A549 (cell line): ENCODE data around the gene PPP2R5A. TPM values are rescaled to one million over a fixed set of nuclear protein-coding genes. Genes with fewer than 3 reads are reported as not detected.

Source experiments
- ATAC-seq, 2 experiments: fragments of 200-7000 bp in 1 of 2; fragments of >200 bp in 1 of 2; cut with Nextera tagmentation in 1 of 2; cut with Tn5 transposase in 1 of 2; 3 replicates each; pipeline versions ENCODE4 v1.8.0 to v1.9.1; 2018 to 2020; ENCODE audit warnings: mild to moderate bottlenecking in 1 of 2, moderate library complexity in 1 of 2
- CTCF ChIA-PET: fragments of 300-600 bp; sonication (Branson Sonifier 250); formaldehyde crosslinking; extraction: SDS; loops from one replicate; lab custom pipeline; 2021; ENCODE audit warnings: antibody characterized with exemption, inconsistent platforms; lab: Yijun Ruan, JAX
- POLR2A ChIA-PET: fragments of 350-600 bp; formaldehyde crosslinking; extraction: SDS; loops from one replicate; lab custom pipeline; 2021; ENCODE audit warnings: antibody characterized with exemption, inconsistent platforms; lab: Yijun Ruan, JAX
- DNase-seq, 2 experiments: peaks; one replicate each; pipeline versions ENCODE4 v3.0.0 to v3.0.0-alpha.2; 2011 to 2016; ENCODE audit warnings: low read depth in 1 of 2, low spot score in 1 of 2
- FAIRE-seq: peaks from 2 replicates; lab custom pipeline; 2011; peaks lifted over from hg19 to GRCh38; lab: Jason Lieb, UNC
- H3K27ac ChIP-seq, 2 experiments: fragments of >200 bp; sonication (Bioruptor Twin); formaldehyde crosslinking; 3 replicates each; pipeline ENCODE4 v1.5.1; 2016 to 2017
- H3K4me1 ChIP-seq: fragments of >200 bp; sonication (Bioruptor Twin); formaldehyde crosslinking; 3 replicates; pipeline ENCODE4 v1.6.1; 2016
- H3K4me2 ChIP-seq: fragments of >200 bp; sonication (Bioruptor Twin); formaldehyde crosslinking; 3 replicates; pipeline ENCODE4 v1.6.1; 2016
- H3K4me3 ChIP-seq: fragments of >200 bp; sonication (Bioruptor Twin); formaldehyde crosslinking; 3 replicates; pipeline ENCODE4 v1.5.1; 2016
- H3K9me3 ChIP-seq: fragments of >200 bp; sonication (Bioruptor Twin); formaldehyde crosslinking; 3 replicates; pipeline ENCODE4 v1.6.1; 2016
- BCL3 ChIP-seq: fragments of >200 bp; sonication (Bioruptor Twin); formaldehyde crosslinking; IDR thresholded peaks from 3 replicates; pipeline ENCODE4 v1.6.1; 2016
- CEBPB ChIP-seq, 2 experiments: fragments of >200 bp in 1 of 2; sonication (Bioruptor Twin) in 1 of 2; formaldehyde crosslinking in 1 of 2; IDR thresholded peaks; 2 replicates each; pipeline ENCODE4 v1.6.1; 2012 to 2016
- CHD2 ChIP-seq: fragments of 150-350 bp; IDR thresholded peaks from 2 replicates; pipeline ENCODE4 v1.6.1; 2014; ENCODE audit warnings: low read length; ENCODE audit not compliant: partially characterized antibody
- CTCF ChIP-seq: fragments of >200 bp; sonication (Bioruptor Twin); formaldehyde crosslinking; IDR thresholded peaks from 3 replicates; pipeline ENCODE4 v1.5.1; 2016
- E2F6 ChIP-seq: IDR thresholded peaks from 2 replicates; pipeline ENCODE4 v1.6.1; 2012; ENCODE audit warnings: low read depth, borderline replicate concordance
- FOSB ChIP-seq: fragments of 250-450 bp; sonication (Bioruptor Pico); IDR thresholded peaks from 2 replicates; pipeline ENCODE4 v1.5.0; 2020; ENCODE audit warnings: mild to moderate bottlenecking, moderate library complexity
- HDAC2 ChIP-seq: fragments of 200-600 bp; sonication (generic); IDR thresholded peaks from 2 replicates; pipeline ENCODE4 v1.6.1; 2016
- HMGXB4 ChIP-seq: fragments of 250-450 bp; sonication (Bioruptor Pico); IDR thresholded peaks from 2 replicates; pipeline ENCODE4 v1.5.0; 2021; ENCODE audit warnings: mild to moderate bottlenecking, moderate library complexity, borderline replicate concordance
- HOXB13 ChIP-seq: fragments of 250-450 bp; sonication (Bioruptor Pico); IDR thresholded peaks from 2 replicates; pipeline ENCODE4 v1.5.0; 2020; ENCODE audit warnings: low read depth, mild to moderate bottlenecking, moderate library complexity
- HOXB5 ChIP-seq: fragments of 250-450 bp; sonication (Bioruptor Pico); IDR thresholded peaks from 2 replicates; pipeline ENCODE4 v1.5.0; 2020; ENCODE audit warnings: mild to moderate bottlenecking, moderate library complexity
- JUN ChIP-seq, 2 experiments: fragments of >200 bp; sonication (Bioruptor Twin); formaldehyde crosslinking; IDR thresholded peaks; 2 replicates in 1 of 2; 3 replicates in 1 of 2; pipeline ENCODE4 v1.6.1; 2016 to 2017
- KDM5A ChIP-seq: fragments of 200-600 bp; sonication (generic); IDR thresholded peaks from 2 replicates; pipeline ENCODE4 v1.6.1; 2016; ENCODE audit warnings: antibody characterized with exemption, mild to moderate bottlenecking
- MAZ ChIP-seq: fragments of 150-350 bp; IDR thresholded peaks from 2 replicates; pipeline ENCODE4 v1.6.1; 2014; ENCODE audit warnings: antibody characterized with exemption, low read depth, low read length, borderline replicate concordance
- MYC ChIP-seq: IDR thresholded peaks from 2 replicates; pipeline ENCODE4 v1.6.1; 2012; ENCODE audit warnings: mild to moderate bottlenecking, inconsistent platforms, low read length, improper control_type of control experiment, borderline replicate concordance
- NFE2L2 ChIP-seq: fragments of 150-350 bp; conservative IDR thresholded peaks from 2 replicates; pipeline ENCODE4 v1.6.1; 2014; ENCODE audit warnings: low read length
- POLR2A ChIP-seq: IDR thresholded peaks from 2 replicates; pipeline ENCODE4 v1.6.1; 2012; ENCODE audit warnings: mild to moderate bottlenecking, low read length
- POLR2AphosphoS2 ChIP-seq: conservative IDR thresholded peaks from 2 replicates; pipeline ENCODE4 v1.6.1; 2012; ENCODE audit warnings: low read length, improper control_type of control experiment, inconsistent platforms
- RAD21 ChIP-seq, 2 experiments: fragments of >200 bp in 1 of 2; sonication (Bioruptor Twin) in 1 of 2; formaldehyde crosslinking in 1 of 2; IDR thresholded peaks in 1 of 2; conservative IDR thresholded peaks in 1 of 2; 2 replicates in 1 of 2; 3 replicates in 1 of 2; pipeline ENCODE4 v1.6.1; 2012 to 2018; ENCODE audit warnings: inconsistent platforms in 1 of 2
- RCOR1 ChIP-seq: fragments of 150-350 bp; IDR thresholded peaks from 2 replicates; pipeline ENCODE4 v1.6.1; 2014; ENCODE audit warnings: antibody characterized with exemption, low read length, low read depth
- RFX5 ChIP-seq: fragments of 450-650 bp; IDR thresholded peaks from 2 replicates; pipeline ENCODE4 v1.7.1; 2014; ENCODE audit warnings: antibody characterized with exemption, mild to moderate bottlenecking, moderate library complexity
- RNF2 ChIP-seq: fragments of 200-600 bp; sonication (generic); IDR thresholded peaks from 2 replicates; pipeline ENCODE4 v1.6.1; 2016; ENCODE audit warnings: low read depth, mild to moderate bottlenecking, antibody characterized with exemption, moderate library complexity, borderline replicate concordance
- SMC3 ChIP-seq: fragments of >200 bp; sonication (Bioruptor Twin); formaldehyde crosslinking; IDR thresholded peaks from 3 replicates; pipeline ENCODE4 v1.6.1; 2018; ENCODE audit warnings: inconsistent platforms
- TP53 ChIP-seq: fragments of 250-450 bp; sonication (Bioruptor Pico); IDR thresholded peaks from 2 replicates; pipeline ENCODE4 v1.5.0; 2021; ENCODE audit warnings: mild to moderate bottlenecking, moderate library complexity
- USF2 ChIP-seq: fragments of 450-650 bp; IDR thresholded peaks from 2 replicates; pipeline ENCODE4 v1.6.1; 2014; ENCODE audit warnings: antibody characterized with exemption
- ZNF302 ChIP-seq: fragments of 250-450 bp; sonication (Bioruptor Pico); IDR thresholded peaks from 2 replicates; pipeline ENCODE4 v1.9.0; 2021; ENCODE audit warnings: inconsistent platforms, mild to moderate bottlenecking, moderate library complexity
- WGBS: methylation state at CpG from one replicate; pipeline ENCODE4 v1.1.6; 2017; ENCODE audit errors: missing lambda C conversion rate; 5-methylcytosine and 5-hydroxymethylcytosine counted together
- polyA minus RNA-seq: library from RNA; depleted of rRNA, polyadenylated mRNA; stranded (reverse); fragments of >200 nt; gene quantifications from 2 replicates; pipeline ENCODE4 v1.2.3, GENCODE V29; 2011; rRNA and poly(A)+ RNA removed
- polyA plus RNA-seq, 4 experiments: library from polyadenylated mRNA; depleted of rRNA in 3 of 4; stranded (reverse); fragments of >200 nt; fragmentation: RNase III in 1 of 4; extraction: RNeasy Plus Mini Kit Qiagen cat#74134 plus additional on column Dnase treatment in 1 of 4; gene quantifications; 2 replicates in 3 of 4; 3 replicates in 1 of 4; pipeline ENCODE4 v1.2.3, GENCODE V29; 2011 to 2017
- TF ChIP-seq, protein P1 (sequence below): fragments of 150-350 bp; IDR thresholded peaks from 2 replicates; pipeline ENCODE4 v1.6.1; 2014; ENCODE audit warnings: low read depth, mild to moderate bottlenecking, low read length
- TF ChIP-seq, protein P2 (sequence below): IDR thresholded peaks from 2 replicates; pipeline ENCODE4 v1.6.1; 2012
- TF ChIP-seq, protein P3 (sequence below): IDR thresholded peaks from 2 replicates; pipeline ENCODE4 v1.6.1; 2012

Gene PPP2R5A
- polyA plus RNA-seq (2011; rRNA removed) (33.6 and 37.6 TPM in 2 replicates), polyA plus RNA-seq (2017; fragmentation: RNase III; extraction: RNeasy Plus Mini Kit Qiagen cat#74134 plus additional on column Dnase treatment) (14.8 to 15.1 TPM (median 14.9 TPM) in 3 replicates), polyA minus RNA-seq (6.8 and 7.9 TPM in 2 replicates)
- polyA plus RNA-seq (2012; cell fraction: cytosol; rRNA removed), result 9.7 and 12.0 TPM in 2 replicates
- polyA plus RNA-seq (2012; cell fraction: nucleus; rRNA removed), result 6.1 and 6.4 TPM in 2 replicates

DNA sequence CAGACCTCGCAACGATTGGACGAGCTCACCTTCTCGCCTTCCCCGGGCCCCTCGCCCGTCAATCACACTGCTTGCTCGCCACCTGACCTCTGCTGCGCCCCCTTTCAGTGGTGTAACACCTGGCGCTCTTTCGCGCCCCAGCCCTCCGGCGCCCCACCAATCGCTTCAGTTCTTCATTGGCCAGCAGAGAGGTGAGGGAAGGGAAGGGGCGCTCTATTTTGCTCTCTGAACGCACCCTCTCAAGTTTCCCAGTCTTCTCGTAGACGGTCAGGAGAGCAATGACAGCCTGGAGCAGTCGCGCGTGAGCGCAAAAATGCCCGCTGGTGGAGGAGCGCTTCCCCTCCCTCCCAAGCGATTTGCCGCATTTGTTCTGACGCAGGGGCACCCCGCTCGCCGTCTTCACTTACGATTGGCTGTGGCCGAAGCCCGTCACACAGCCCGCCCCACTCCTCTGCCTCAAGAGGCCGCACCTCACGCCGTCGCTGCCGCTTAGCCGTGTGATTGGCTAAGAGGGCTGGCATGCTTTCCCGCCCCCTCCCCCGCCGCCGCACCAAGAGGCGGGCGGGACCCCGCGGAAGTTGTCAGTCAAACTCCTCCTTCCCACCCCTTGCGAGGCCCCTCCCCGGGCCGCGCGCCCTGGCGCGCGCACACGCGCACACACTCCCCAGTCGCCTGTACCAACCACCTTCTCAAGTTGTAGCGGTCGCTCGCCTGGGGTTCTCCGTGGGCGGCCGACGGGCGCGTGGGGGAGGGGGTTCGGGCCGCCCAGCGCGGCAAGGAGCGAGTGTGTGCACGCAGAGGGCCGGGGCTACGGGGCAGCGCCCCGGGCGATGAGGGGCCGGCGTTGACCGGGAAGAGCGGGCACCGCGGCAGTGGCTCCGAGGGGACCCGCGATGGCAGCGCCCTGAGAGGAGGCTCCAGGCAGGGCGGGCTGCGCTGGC is at the start of gene PPP2R5A:
TSS of gene PPP2R5A (plus strand) at position 667 of the 941 bp plus-strand sequence. CDS start 701 bp downstream, outside the sequence.
- Histone ChIP-seq H3K9me3 (peaks cover 2% of the 10 kb centered on the region; the same call in 1 of the 3 replicates), H3K4me1 (peaks cover 32% of the 10 kb centered on the region), H3K27ac (peak within 1 kb of the TSS; percentile 93 to 96), H3K4me2 (peak within 1 kb of the TSS; percentile 78), H3K4me3 (peak within 1 kb of the TSS; percentile 82)
- DNase-seq (peak; percentile 98 to 100), FAIRE-seq (no peak), ATAC-seq (peak; percentile 89 to 96)
- CTCF ChIA-PET, result interaction anchor here (0.6 to 3.4 kb wide), 10 partner anchors 19 to 249 kb away, joined by 3 to 30 read pairs (median 4); partner anchors contain the start of genes DTL and INTS7
- POLR2A ChIA-PET, result interaction anchor here (0.6 to 2.2 kb wide), 4 partner anchors 50 to 604 kb away, joined by 3 to 9 read pairs (median 6); partner anchors contain the start of genes DTL and INTS7
- WGBS, result under 1% methylated on average over 26 of the region's 92 CpGs
- TF ChIP-seq RCOR1 (no peak), FOSB (CRISPR knock-in tag) (no peak), MYC (peak; percentile 47; the same call in 1 of the 2 replicates), RFX5 (peak; percentile 74), CHD2 (peak; percentile 4), POLR2A (peak; percentile 83), TP53 (CRISPR knock-in tag) (0 out of 2 replicates have a peak, but pooled peaks have one; percentile 45), CEBPB (IDR thresholded peaks at IDR 0.05) (0 out of 4 replicates have a peak, but pooled peaks of 1 of the 2 experiments have one; percentile 19), HDAC2 (no peak), HOXB13 (CRISPR knock-in tag) (peak; percentile 60; the same call in 1 of the 2 replicates), BCL3 (peak; percentile 41; the same call in 2 of the 3 replicates), SMC3 (peak; percentile 25; the same call in 1 of the 3 replicates), HMGXB4 (CRISPR knock-in tag) (0 out of 2 replicates have a peak, but pooled peaks have one; percentile 32), JUN (IDR thresholded peaks at IDR 0.05) (peak; percentile 78 to 85; a peak in 4 of 5 replicates), RNF2 (no peak), MAZ (peak; percentile 28; the same call in 1 of the 2 replicates), USF2 (peak; percentile 57), ZNF302 (CRISPR knock-in tag) (no peak), RAD21 (conservative IDR thresholded peaks at IDR 0.05 in 1 of 2, IDR thresholded peaks at IDR 0.05 in 1 of 2) (no peak; a peak in 1 of 5 replicates), HOXB5 (peak; percentile 36; the same call in 1 of the 2 replicates), KDM5A (no peak), E2F6 (peak; percentile 36), CTCF (peak; percentile 46), POLR2AphosphoS2 (no peak), NFE2L2 (no peak)
- TF ChIP-seq, protein P1, sequence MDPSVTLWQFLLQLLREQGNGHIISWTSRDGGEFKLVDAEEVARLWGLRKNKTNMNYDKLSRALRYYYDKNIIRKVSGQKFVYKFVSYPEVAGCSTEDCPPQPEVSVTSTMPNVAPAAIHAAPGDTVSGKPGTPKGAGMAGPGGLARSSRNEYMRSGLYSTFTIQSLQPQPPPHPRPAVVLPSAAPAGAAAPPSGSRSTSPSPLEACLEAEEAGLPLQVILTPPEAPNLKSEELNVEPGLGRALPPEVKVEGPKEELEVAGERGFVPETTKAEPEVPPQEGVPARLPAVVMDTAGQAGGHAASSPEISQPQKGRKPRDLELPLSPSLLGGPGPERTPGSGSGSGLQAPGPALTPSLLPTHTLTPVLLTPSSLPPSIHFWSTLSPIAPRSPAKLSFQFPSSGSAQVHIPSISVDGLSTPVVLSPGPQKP, result no peak
- TF ChIP-seq, protein P2, sequence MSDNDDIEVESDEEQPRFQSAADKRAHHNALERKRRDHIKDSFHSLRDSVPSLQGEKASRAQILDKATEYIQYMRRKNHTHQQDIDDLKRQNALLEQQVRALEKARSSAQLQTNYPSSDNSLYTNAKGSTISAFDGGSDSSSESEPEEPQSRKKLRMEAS, result peak; percentile 47
- TF ChIP-seq, protein P3, sequence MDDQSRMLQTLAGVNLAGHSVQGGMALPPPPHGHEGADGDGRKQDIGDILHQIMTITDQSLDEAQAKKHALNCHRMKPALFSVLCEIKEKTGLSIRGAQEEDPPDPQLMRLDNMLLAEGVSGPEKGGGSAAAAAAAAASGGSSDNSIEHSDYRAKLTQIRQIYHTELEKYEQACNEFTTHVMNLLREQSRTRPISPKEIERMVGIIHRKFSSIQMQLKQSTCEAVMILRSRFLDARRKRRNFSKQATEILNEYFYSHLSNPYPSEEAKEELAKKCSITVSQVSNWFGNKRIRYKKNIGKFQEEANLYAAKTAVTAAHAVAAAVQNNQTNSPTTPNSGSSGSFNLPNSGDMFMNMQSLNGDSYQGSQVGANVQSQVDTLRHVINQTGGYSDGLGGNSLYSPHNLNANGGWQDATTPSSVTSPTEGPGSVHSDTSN, result peak; percentile 85
